ENCODE results near the gene FXYD3. TPM values are rescaled to one million over a fixed set of nuclear protein-coding genes. Genes with fewer than 3 reads are reported as not detected.

Gene FXYD3
- total RNA-seq, 1 donor from 2014 or later, result not detected

DNA sequence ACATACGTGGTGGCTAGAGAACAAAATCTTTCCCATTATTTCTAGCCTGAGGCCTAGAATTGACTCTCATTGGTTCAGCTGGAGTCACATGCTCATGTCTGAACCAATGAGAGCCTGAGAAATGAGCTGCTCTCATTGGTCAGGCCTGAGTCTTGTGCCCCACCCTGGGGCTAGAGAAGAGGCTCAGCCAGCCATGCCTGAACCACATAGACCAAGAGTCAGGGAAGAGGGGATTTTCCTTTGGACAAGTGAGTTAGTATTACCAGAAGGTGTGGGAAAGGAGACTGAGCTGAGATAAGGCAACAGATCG is 45.8 kb downstream of the FXYD3 start:
- Histone ChIP-seq H3K4me3 (ENCODE audit: insufficient read depth, low read depth, low read length) (no peak overlapping the region), H3K4me2 (ENCODE audit: low read length) (no peak overlapping the region), H3K27me3 (ENCODE audit: insufficient read depth, low read length) (no peaks in the 10 kb centered on the region), H2AFZ (ENCODE audit: low read depth, low read length) (no peak overlapping the region), H3K79me2 (ENCODE audit: insufficient read depth, low read length) (peaks cover 4% of the 10 kb centered on the region), H3K4me1 (ENCODE audit: insufficient read depth, low read length) (no peaks in the 10 kb centered on the region), H3K9ac (ENCODE audit: low read length) (no peak overlapping the region), H3K9me3 (ENCODE audit: insufficient read depth, low read depth, low read length) (peaks cover 18% of the 10 kb centered on the region), H3K36me3 (ENCODE audit: insufficient read depth, low read length) (peaks cover 71% of the 10 kb centered on the region), H4K20me1 (ENCODE audit: insufficient read depth, low read length) (peaks cover 13% of the 10 kb centered on the region), H3K27ac (ENCODE audit: low read depth, low read length) (no peak overlapping the region)
- H3K27me3 Mint-ChIP-seq (ENCODE audit: low read depth, unreplicated experiment), result no peaks in the 10 kb centered on the region
- FAIRE-seq (no peak), DNase-seq (ENCODE audit: low read depth) (no peak)
- no peak overlapping the region for H3K27ac Mint-ChIP-seq (ENCODE audit: unreplicated experiment)
- no peak for TF ChIP-seq EZH2 (IDR thresholded peaks at IDR 0.05; ENCODE audit: insufficient read depth, low read length)
- TF ChIP-seq, protein P1, sequence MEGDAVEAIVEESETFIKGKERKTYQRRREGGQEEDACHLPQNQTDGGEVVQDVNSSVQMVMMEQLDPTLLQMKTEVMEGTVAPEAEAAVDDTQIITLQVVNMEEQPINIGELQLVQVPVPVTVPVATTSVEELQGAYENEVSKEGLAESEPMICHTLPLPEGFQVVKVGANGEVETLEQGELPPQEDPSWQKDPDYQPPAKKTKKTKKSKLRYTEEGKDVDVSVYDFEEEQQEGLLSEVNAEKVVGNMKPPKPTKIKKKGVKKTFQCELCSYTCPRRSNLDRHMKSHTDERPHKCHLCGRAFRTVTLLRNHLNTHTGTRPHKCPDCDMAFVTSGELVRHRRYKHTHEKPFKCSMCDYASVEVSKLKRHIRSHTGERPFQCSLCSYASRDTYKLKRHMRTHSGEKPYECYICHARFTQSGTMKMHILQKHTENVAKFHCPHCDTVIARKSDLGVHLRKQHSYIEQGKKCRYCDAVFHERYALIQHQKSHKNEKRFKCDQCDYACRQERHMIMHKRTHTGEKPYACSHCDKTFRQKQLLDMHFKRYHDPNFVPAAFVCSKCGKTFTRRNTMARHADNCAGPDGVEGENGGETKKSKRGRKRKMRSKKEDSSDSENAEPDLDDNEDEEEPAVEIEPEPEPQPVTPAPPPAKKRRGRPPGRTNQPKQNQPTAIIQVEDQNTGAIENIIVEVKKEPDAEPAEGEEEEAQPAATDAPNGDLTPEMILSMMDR (IDR thresholded peaks at IDR 0.05; ENCODE audit: insufficient read depth, low read depth, low read length), result no peak
- H3K9me3 Mint-ChIP-seq (ENCODE audit: unreplicated experiment), result peaks cover 28% of the 10 kb centered on the region
- H3K4me3 Mint-ChIP-seq (ENCODE audit: unreplicated experiment), result no peak overlapping the region
- H3K36me3 Mint-ChIP-seq (ENCODE audit: low read depth, unreplicated experiment), result peaks cover 58% of the 10 kb centered on the region
- peaks cover 1% of the 10 kb centered on the region for H3K4me1 Mint-ChIP-seq (ENCODE audit: low read depth, unreplicated experiment)

DNA sequence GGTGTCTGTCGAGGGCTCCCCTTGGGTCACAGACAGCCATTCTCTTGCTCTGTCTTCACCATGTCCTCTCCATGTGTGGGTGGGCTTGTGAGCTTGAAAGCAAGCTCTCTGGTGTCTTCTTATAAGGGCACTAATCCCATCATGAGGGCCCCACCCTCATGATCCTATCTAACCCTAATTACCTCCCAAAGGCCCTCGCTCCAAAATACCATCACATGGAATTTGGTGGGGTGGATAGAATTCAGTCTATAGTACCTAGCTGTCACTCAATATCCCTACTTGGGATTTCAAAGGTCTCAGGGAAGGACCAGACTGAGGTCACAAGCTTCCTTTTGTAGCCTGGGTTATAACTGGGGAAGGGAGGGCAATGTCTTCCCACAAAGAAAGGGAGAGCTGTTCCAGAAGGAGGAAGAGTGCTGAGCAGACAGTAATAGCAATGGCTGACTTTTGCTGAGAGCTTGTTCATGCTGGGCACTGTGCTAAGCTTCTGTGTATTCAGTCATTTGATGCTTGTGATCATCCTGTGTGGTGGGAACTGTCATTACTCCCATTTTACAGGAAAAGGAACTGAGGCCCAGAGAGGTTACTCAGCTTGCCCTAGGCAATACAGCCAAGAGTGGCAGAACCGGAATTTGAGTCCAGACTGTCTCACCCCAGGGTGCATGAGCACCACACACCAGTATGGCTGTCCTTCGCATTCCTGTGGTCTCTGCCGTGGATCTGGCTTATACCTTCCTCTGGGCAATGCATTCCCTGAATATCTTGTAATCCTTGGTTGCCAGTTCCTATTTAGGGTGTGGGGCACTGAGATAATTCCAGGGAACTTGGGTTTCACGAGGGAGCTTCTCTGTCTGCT is 47.1 kb downstream of the FXYD3 start:
- Histone ChIP-seq H3K36me3 (ENCODE audit: insufficient read depth, low read length) (peaks cover 75% of the 10 kb centered on the region), H3K27me3 (ENCODE audit: insufficient read depth, low read length) (no peaks in the 10 kb centered on the region), H3K9ac (ENCODE audit: low read length) (no peak overlapping the region), H3K4me1 (ENCODE audit: insufficient read depth, low read length) (no peaks in the 10 kb centered on the region), H3K79me2 (ENCODE audit: insufficient read depth, low read length) (no peaks in the 10 kb centered on the region), H3K4me3 (ENCODE audit: insufficient read depth, low read depth, low read length) (no peak overlapping the region), H3K4me2 (ENCODE audit: low read length) (no peak overlapping the region), H3K27ac (ENCODE audit: low read depth, low read length) (no peak overlapping the region), H4K20me1 (ENCODE audit: insufficient read depth, low read length) (peaks cover 4% of the 10 kb centered on the region), H2AFZ (ENCODE audit: low read depth, low read length) (no peak overlapping the region), H3K9me3 (ENCODE audit: insufficient read depth, low read depth, low read length) (peaks cover 18% of the 10 kb centered on the region)
- Mint-ChIP-seq H3K4me1 (ENCODE audit: low read depth, unreplicated experiment) (peaks cover 1% of the 10 kb centered on the region), H3K27me3 (ENCODE audit: low read depth, unreplicated experiment) (no peaks in the 10 kb centered on the region), H3K36me3 (ENCODE audit: low read depth, unreplicated experiment) (peaks cover 58% of the 10 kb centered on the region), H3K4me3 (ENCODE audit: unreplicated experiment) (no peak overlapping the region), H3K27ac (ENCODE audit: unreplicated experiment) (no peak overlapping the region), H3K9me3 (ENCODE audit: unreplicated experiment) (peaks cover 31% of the 10 kb centered on the region)
- FAIRE-seq (no peak), DNase-seq (ENCODE audit: low read depth) (peak; percentile 51)
- no peak for TF ChIP-seq EZH2 (IDR thresholded peaks at IDR 0.05; ENCODE audit: insufficient read depth, low read length)
- TF ChIP-seq, protein P1 (IDR thresholded peaks at IDR 0.05; ENCODE audit: insufficient read depth, low read depth, low read length), result no peak

DNA sequence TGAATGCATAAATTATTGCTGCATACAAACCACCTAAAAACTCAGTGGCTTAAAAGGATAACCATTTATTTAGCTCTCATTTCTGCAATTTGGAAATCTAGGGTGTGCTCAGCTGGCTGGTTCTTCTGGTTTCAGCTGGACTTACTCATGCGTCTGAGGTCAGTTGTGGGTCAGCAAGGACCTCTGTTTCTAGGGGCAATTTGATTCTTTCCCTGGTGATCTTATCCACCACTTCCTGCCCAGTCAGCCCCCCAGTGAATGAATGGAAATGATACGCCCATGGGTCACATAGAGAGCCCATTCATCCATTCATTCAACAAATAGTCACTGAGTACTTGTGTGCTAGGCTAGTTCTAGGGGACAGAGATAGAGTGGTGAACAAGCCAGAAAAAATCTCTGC is 48.8 kb downstream of the FXYD3 start:
- Histone ChIP-seq H2AFZ (ENCODE audit: low read depth, low read length) (no peak overlapping the region), H3K4me1 (ENCODE audit: insufficient read depth, low read length) (no peaks in the 10 kb centered on the region), H3K4me3 (ENCODE audit: insufficient read depth, low read depth, low read length) (no peak overlapping the region), H3K27me3 (ENCODE audit: insufficient read depth, low read length) (no peaks in the 10 kb centered on the region), H3K27ac (ENCODE audit: low read depth, low read length) (no peak overlapping the region), H3K36me3 (ENCODE audit: insufficient read depth, low read length) (peaks cover 63% of the 10 kb centered on the region), H3K9ac (ENCODE audit: low read length) (no peak overlapping the region), H3K9me3 (ENCODE audit: insufficient read depth, low read depth, low read length) (peaks cover 18% of the 10 kb centered on the region), H4K20me1 (ENCODE audit: insufficient read depth, low read length) (peaks cover 4% of the 10 kb centered on the region), H3K79me2 (ENCODE audit: insufficient read depth, low read length) (no peaks in the 10 kb centered on the region), H3K4me2 (ENCODE audit: low read length) (no peak overlapping the region)
- Mint-ChIP-seq H3K9me3 (ENCODE audit: unreplicated experiment) (peaks cover 33% of the 10 kb centered on the region), H3K27ac (ENCODE audit: unreplicated experiment) (no peak overlapping the region), H3K27me3 (ENCODE audit: low read depth, unreplicated experiment) (no peaks in the 10 kb centered on the region), H3K4me3 (ENCODE audit: unreplicated experiment) (no peak overlapping the region), H3K36me3 (ENCODE audit: low read depth, unreplicated experiment) (peaks cover 55% of the 10 kb centered on the region), H3K4me1 (ENCODE audit: low read depth, unreplicated experiment) (peaks cover 4% of the 10 kb centered on the region)
- FAIRE-seq (no peak), DNase-seq (ENCODE audit: low read depth) (no peak)
- no peak for TF ChIP-seq EZH2 (IDR thresholded peaks at IDR 0.05; ENCODE audit: insufficient read depth, low read length)
- TF ChIP-seq, protein P1 (IDR thresholded peaks at IDR 0.05; ENCODE audit: insufficient read depth, low read depth, low read length), result no peak

Data from astrocyte (in vitro differentiated cells and primary cell).